ENCODE data around the gene RBMS2. TPM values are rescaled to one million over a fixed set of nuclear protein-coding genes. Genes with fewer than 3 reads are reported as not detected.

The RBMS2 gene
- total and polyA plus RNA-seq, 9 of the 15 experiments (the other 6 are each of a cell fraction or from before 2014, with no cell fraction given): 0.08 to 10.5 (median 0.31) TPM

DNA sequence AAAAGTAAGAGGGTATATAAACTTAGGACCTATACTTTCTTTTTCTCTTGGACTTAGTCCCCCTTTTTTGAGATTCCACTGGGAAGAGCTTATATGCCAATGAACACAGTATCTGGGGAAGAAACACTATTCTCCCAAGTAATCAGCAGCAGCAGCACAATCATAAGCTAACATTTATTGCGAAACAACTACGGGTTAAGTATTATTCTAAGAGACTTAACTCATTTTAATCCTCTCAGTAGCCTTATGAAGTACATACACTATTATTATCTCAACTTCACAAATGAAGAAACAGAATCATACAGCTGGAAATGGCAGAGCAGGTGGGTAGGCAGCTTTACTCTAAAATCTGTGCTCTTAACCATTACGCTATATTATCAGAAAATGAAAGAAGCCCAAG, 80.6 kb downstream of the RBMS2 start:
- POLR2A ChIA-PET: interaction anchor here (0.9 to 2.9 kb wide), 4 partner anchors 9 to 35 kb away, joined by 3 to 13 read pairs (median 5); no protein-coding TSS in a partner anchor
- H2AFZ ChIP-seq (ENCODE audit: low read depth, low read length): no peak overlapping the region
- TF ChIP-seq CEBPB (tag; IDR thresholded peaks at IDR 0.05) (peak; percentile 90), MED1 (CRISPR knock-in tag; IDR thresholded peaks at IDR 0.05; ENCODE audit: borderline replicate concordance) (no peak), XRCC3 (IDR thresholded peaks at IDR 0.05) (no peak), KLF10 (CRISPR knock-in tag; IDR thresholded peaks at IDR 0.05) (no peak), ETV5 (CRISPR knock-in tag; IDR thresholded peaks at IDR 0.05; ENCODE audit: low read depth) (no peak), TBP (optimal IDR thresholded peaks at IDR 0.05; ENCODE audit: low read depth, low read length) (no peak), CEBPG (CRISPR knock-in tag; IDR thresholded peaks at IDR 0.05) (no peak), CEBPG (tag; conservative IDR thresholded peaks at IDR 0.05 in 1 of 2, IDR thresholded peaks at IDR 0.05 in 1 of 2) (peak; percentile 44 to 82; a peak in 3 of 4 replicates), STAT5A (IDR thresholded peaks at IDR 0.05; ENCODE audit: borderline replicate concordance, low read length) (no peak), CBX3 (IDR thresholded peaks at IDR 0.05; ENCODE audit: borderline replicate concordance in 1 of 2, low read length in 2 of 2) (no peak), GTF2A2 (tag; IDR thresholded peaks at IDR 0.05) (no peak)
- TF ChIP-seq, protein P1, sequence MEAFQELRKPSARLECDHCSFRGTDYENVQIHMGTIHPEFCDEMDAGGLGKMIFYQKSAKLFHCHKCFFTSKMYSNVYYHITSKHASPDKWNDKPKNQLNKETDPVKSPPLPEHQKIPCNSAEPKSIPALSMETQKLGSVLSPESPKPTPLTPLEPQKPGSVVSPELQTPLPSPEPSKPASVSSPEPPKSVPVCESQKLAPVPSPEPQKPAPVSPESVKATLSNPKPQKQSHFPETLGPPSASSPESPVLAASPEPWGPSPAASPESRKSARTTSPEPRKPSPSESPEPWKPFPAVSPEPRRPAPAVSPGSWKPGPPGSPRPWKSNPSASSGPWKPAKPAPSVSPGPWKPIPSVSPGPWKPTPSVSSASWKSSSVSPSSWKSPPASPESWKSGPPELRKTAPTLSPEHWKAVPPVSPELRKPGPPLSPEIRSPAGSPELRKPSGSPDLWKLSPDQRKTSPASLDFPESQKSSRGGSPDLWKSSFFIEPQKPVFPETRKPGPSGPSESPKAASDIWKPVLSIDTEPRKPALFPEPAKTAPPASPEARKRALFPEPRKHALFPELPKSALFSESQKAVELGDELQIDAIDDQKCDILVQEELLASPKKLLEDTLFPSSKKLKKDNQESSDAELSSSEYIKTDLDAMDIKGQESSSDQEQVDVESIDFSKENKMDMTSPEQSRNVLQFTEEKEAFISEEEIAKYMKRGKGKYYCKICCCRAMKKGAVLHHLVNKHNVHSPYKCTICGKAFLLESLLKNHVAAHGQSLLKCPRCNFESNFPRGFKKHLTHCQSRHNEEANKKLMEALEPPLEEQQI (IDR thresholded peaks at IDR 0.05): no peak
- TF ChIP-seq, protein P2, sequence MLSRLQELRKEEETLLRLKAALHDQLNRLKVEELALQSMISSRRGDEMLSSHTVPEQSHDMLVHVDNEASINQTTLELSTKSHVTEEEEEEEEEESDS (CRISPR knock-in tag; IDR thresholded peaks at IDR 0.05): no peak
- TF ChIP-seq, protein P3, sequence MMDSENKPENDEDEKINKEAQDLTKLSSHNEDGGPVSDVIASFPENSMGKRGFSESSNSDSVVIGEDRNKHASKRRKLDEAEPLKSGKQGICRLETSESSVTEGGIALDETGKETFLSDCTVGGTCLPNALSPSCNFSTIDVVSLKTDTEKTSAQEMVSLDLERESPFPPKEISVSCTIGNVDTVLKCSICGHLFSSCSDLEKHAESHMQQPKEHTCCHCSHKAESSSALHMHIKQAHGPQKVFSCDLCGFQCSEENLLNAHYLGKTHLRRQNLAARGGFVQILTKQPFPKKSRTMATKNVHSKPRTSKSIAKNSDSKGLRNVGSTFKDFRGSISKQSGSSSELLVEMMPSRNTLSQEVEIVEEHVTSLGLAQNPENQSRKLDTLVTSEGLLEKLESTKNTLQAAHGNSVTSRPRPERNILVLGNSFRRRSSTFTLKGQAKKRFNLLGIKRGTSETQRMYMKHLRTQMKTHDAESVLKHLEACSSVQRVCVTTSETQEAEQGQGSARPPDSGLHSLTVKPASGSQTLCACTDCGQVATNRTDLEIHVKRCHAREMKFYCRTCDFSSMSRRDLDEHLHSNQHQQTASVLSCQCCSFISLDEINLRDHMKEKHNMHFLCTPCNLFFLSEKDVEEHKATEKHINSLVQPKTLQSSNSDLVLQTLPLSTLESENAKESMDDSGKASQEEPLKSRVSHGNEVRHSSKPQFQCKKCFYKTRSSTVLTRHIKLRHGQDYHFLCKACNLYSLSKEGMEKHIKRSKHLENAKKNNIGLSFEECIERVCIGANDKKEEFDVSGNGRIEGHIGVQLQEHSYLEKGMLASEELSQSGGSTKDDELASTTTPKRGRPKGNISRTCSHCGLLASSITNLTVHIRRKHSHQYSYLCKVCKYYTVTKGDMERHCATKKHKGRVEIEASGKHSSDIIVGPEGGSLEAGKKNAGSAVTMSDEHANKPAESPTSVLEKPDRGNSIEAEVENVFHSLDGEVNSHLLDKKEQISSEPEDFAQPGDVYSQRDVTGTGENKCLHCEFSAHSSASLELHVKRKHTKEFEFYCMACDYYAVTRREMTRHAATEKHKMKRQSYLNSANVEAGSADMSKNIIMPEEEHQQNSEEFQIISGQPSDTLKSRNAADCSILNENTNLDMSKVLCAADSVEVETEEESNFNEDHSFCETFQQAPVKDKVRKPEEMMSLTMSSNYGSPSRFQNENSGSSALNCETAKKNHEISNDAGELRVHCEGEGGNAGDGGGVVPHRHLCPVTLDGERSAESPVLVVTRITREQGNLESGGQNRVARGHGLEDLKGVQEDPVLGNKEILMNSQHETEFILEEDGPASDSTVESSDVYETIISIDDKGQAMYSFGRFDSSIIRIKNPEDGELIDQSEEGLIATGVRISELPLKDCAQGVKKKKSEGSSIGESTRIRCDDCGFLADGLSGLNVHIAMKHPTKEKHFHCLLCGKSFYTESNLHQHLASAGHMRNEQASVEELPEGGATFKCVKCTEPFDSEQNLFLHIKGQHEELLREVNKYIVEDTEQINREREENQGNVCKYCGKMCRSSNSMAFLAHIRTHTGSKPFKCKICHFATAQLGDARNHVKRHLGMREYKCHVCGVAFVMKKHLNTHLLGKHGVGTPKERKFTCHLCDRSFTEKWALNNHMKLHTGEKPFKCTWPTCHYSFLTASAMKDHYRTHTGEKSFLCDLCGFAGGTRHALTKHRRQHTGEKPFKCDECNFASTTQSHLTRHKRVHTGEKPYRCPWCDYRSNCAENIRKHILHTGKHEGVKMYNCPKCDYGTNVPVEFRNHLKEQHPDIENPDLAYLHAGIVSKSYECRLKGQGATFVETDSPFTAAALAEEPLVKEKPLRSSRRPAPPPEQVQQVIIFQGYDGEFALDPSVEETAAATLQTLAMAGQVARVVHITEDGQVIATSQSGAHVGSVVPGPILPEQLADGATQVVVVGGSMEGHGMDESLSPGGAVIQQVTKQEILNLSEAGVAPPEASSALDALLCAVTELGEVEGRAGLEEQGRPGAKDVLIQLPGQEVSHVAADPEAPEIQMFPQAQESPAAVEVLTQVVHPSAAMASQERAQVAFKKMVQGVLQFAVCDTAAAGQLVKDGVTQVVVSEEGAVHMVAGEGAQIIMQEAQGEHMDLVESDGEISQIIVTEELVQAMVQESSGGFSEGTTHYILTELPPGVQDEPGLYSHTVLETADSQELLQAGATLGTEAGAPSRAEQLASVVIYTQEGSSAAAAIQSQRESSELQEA (IDR thresholded peaks at IDR 0.05; ENCODE audit: low read depth): no peak

More for the DNA sequence above, 80.6 kb downstream of the RBMS2 start:
- no peaks in the 10 kb centered on the region for H3K9me1 ChIP-seq (ENCODE audit: control insufficient read depth, insufficient read depth, low read length)
- H3K9ac ChIP-seq (ENCODE audit: insufficient read depth in 1 of 2, low read depth in 2 of 2, low read length in 2 of 2): no peak overlapping the region
- CTCF ChIA-PET (ENCODE audit: low intra/inter-chr PET ratio): no interaction called here
- H3K4me2 ChIP-seq (ENCODE audit: insufficient read depth, low read length): no peak overlapping the region
- no peak overlapping the region for H3K27ac ChIP-seq (ENCODE audit: extremely low read depth, low read depth, low read length)
- ATAC-seq: no peak
- no peaks in the 10 kb centered on the region for H3K9me3 ChIP-seq (replicated peaks; ENCODE audit: control insufficient read depth, insufficient read depth, low read depth, low read length)
- no TSS peak for BruUV-seq (replicated peaks)
- no peak for FAIRE-seq
- H3K4me1 ChIP-seq (replicated peaks in 1 of 2; ENCODE audit: control insufficient read depth in 2 of 2, insufficient read depth in 2 of 2, low read length in 2 of 2): no peaks in the 10 kb centered on the region
- 0 out of 2 replicates have a peak, but pooled peaks cover 5% of the 10 kb centered on the region for H4K20me1 ChIP-seq (replicated peaks; ENCODE audit: control insufficient read depth, insufficient read depth, low read length)
- peaks cover 98% of the 10 kb centered on the region for H3K36me3 ChIP-seq (ENCODE audit: control insufficient read depth, insufficient read depth, low read length)
- intact Hi-C loops (cut with micrococcal nuclease) (no loop called here), in situ Hi-C loops (cut with MboI) (no loop called here)
- H3K79me2 ChIP-seq (ENCODE audit: control insufficient read depth, insufficient read depth, low read length): no peaks in the 10 kb centered on the region
- WGBS (ENCODE audit: insufficient coverage, low coverage, missing lambda C conversion rate): 90% methylated on average over 3 of the region's 3 CpGs
- H3K4me3 ChIP-seq: no peak overlapping the region
- DNase-seq (ENCODE audit: extremely low read depth in 1 of 4, low spot score in 3 of 4): no peak
- no peaks in the 10 kb centered on the region for H3K27me3 ChIP-seq (ENCODE audit: control insufficient read depth in 2 of 2, insufficient read depth in 2 of 2, low read length in 2 of 2)

Measured in K562 (cell line).